ENCODE data around the gene BEND3. TPM values are rescaled to one million over a fixed set of nuclear protein-coding genes. Genes with fewer than 3 reads are reported as not detected.

Gene BEND3
- polyA plus RNA-seq, 2 of the 4 experiments (the other 2 are of a cell fraction) = 2.2 to 2.3 TPM

GRCh38 chr6:107154131-107154800, 39.0 kb upstream of the BEND3 start:
- ChIA-PET CTCF (interaction anchor here (0.6 kb wide), 1 partner anchor 13 kb away, joined by 3 read pairs; no protein-coding TSS in a partner anchor), POLR2A (no interaction called here)
- H3K4me3 ChIP-seq = no peak overlapping the region
- DNase-seq (ENCODE audit: low read depth in 1 of 2, low spot score in 1 of 2) (no peak), ATAC-seq (no peak), FAIRE-seq (no peak)
- WGBS (ENCODE audit: missing lambda C conversion rate) = 90% methylated on average over 12 of the region's 12 CpGs
- H3K9me3 ChIP-seq = no peaks in the 10 kb centered on the region
- peaks cover 15% of the 10 kb centered on the region for H3K4me1 ChIP-seq
- TF ChIP-seq CEBPB (IDR thresholded peaks at IDR 0.05) (no peak), PHF8 (IDR thresholded peaks at IDR 0.05; ENCODE audit: borderline replicate concordance, low read depth) (no peak), ELK1 (IDR thresholded peaks at IDR 0.05; ENCODE audit: low read depth, low read length) (no peak), NPAS2 (CRISPR knock-in tag; IDR thresholded peaks at IDR 0.05; ENCODE audit: borderline replicate concordance) (no peak), RNF2 (IDR thresholded peaks at IDR 0.05; ENCODE audit: borderline replicate concordance, low read depth) (no peak), RFX5 (IDR thresholded peaks at IDR 0.05) (no peak), HEYL (CRISPR knock-in tag; IDR thresholded peaks at IDR 0.05) (no peak), RCOR1 (IDR thresholded peaks at IDR 0.05; ENCODE audit: low read depth, low read length) (no peak)
- no peak overlapping the region for H3K4me2 ChIP-seq
- H3K27ac ChIP-seq = no peak overlapping the region

GRCh38 chr6:107152638-107153430, 37.5 kb upstream of the BEND3 start:
- no peak for FAIRE-seq
- TF ChIP-seq CHD2 (IDR thresholded peaks at IDR 0.05; ENCODE audit: low read length, partially characterized antibody) (no peak), SMC3 (IDR thresholded peaks at IDR 0.05) (no peak), REST (IDR thresholded peaks at IDR 0.05) (0 out of 2 replicates have a peak, but pooled peaks have one; percentile 16)
- CTCF ChIA-PET = no interaction called here

GRCh38 chr6:107144666-107145065, 29.4 kb upstream of the BEND3 start:
- Histone ChIP-seq H3K9me3 (no peaks in the 10 kb centered on the region), H3K4me1 (no peaks in the 10 kb centered on the region), H3K4me2 (no peak overlapping the region), H3K27ac (no peak overlapping the region), H3K4me3 (no peak overlapping the region)
- FAIRE-seq = no peak
- no peak for ATAC-seq
- no peak for DNase-seq (ENCODE audit: low read depth in 1 of 2, low spot score in 1 of 2)
- 93% methylated on average over 4 of the region's 4 CpGs for WGBS (ENCODE audit: missing lambda C conversion rate)
- no peak for TF ChIP-seq PHF8 (IDR thresholded peaks at IDR 0.05; ENCODE audit: borderline replicate concordance, low read depth)
- TF ChIP-seq ATOH8 (CRISPR knock-in tag; IDR thresholded peaks at IDR 0.05; ENCODE audit: low read depth) = no peak
- no peak for TF ChIP-seq NPAS2 (CRISPR knock-in tag; IDR thresholded peaks at IDR 0.05; ENCODE audit: borderline replicate concordance)
- POLR2A ChIA-PET = no interaction called here
- CTCF ChIA-PET = no interaction called here

More at GRCh38 chr6:107152638-107153430, 37.5 kb upstream of the BEND3 start:
- Histone ChIP-seq H3K27ac (no peak overlapping the region), H3K4me2 (peak overlapping the region; percentile 47), H3K9me3 (no peaks in the 10 kb centered on the region), H3K4me3 (no peak overlapping the region), H3K4me1 (peaks cover 15% of the 10 kb centered on the region)
- peak in 1 of 2 experiments; percentile 37; a peak in 1 of 6 replicates for ATAC-seq
- 50% methylated on average over 8 of the region's 8 CpGs for WGBS (ENCODE audit: missing lambda C conversion rate)
- POLR2A ChIA-PET = no interaction called here
- no peak for DNase-seq (ENCODE audit: low read depth in 1 of 2, low spot score in 1 of 2)
